ENCODE measurements around the gene KHDC4.

GRCh38 chr1:155976913-155977689, 42.9 kb upstream of the KHDC4 start:
- no peak for TF ChIP-seq CTCF (IDR thresholded peaks at IDR 0.05; ENCODE audit: poor library complexity)
- TF ChIP-seq EZH2 (IDR thresholded peaks at IDR 0.05; ENCODE audit: borderline replicate concordance): no peak
- no peak for TF ChIP-seq EZH2phosphoT487 (IDR thresholded peaks at IDR 0.05; ENCODE audit: low read depth, severe bottlenecking, unreplicated experiment)

Data from hepatocyte (in vitro differentiated cells).